H1 (cell line): Measurements from ENCODE around the gene PRSS16. TPM values are rescaled to one million over a fixed set of nuclear protein-coding genes. Genes with fewer than 3 reads are reported as not detected.
A peak's percentile ranks its signal among the peaks of the same experiment; 100 is the strongest.

Source experiments
- CTCF ChIA-PET: fragments of 300-600 bp; sonication (Branson Sonifier 250); formaldehyde crosslinking; loops from one replicate; lab custom pipeline; 2021; ENCODE audit not compliant: partially characterized antibody; lab: Charles Lee
- POLR2A ChIA-PET: fragments of 300-600 bp; sonication (Branson Sonifier 250); formaldehyde crosslinking; loops from one replicate; lab custom pipeline; 2021; ENCODE audit warnings: inconsistent platforms; ENCODE audit not compliant: partially characterized antibody; lab: Charles Lee
- DNase-seq, 2 experiments: peaks; one replicate each; pipeline versions ENCODE4 v3.0.0 to v3.0.0-alpha.2; 2010 to 2022; ENCODE audit warnings: low spot score in 2 of 2, low read depth in 1 of 2, mixed read lengths in 1 of 2
- FAIRE-seq: peaks from 2 replicates; lab custom pipeline; 2011; peaks lifted over from hg19 to GRCh38; lab: Jason Lieb, UNC
- H2AFZ ChIP-seq: 2 replicates; pipeline ENCODE4 v1.8.1; 2012; ENCODE audit warnings: low read length, inconsistent platforms
- H2AK5ac ChIP-seq: 2 replicates; pipeline ENCODE4 v1.6.1; 2013; ENCODE audit warnings: low read depth, low read length
- H2BK120ac ChIP-seq: replicated peaks from 2 replicates; pipeline ENCODE3; 2013; ENCODE audit warnings: low read depth, low read length, inconsistent platforms
- H2BK12ac ChIP-seq: 2 replicates; pipeline ENCODE4 v1.6.1; 2013; ENCODE audit warnings: low read depth, low read length
- H2BK15ac ChIP-seq: 2 replicates; pipeline ENCODE4 v1.6.1; 2013; ENCODE audit warnings: low read length
- H2BK20ac ChIP-seq: 2 replicates; pipeline ENCODE4 v1.6.1; 2013; ENCODE audit warnings: low read length
- H2BK5ac ChIP-seq: 2 replicates; pipeline ENCODE4 v1.6.1; 2013; ENCODE audit warnings: low read depth, low read length
- H3K14ac ChIP-seq: 2 replicates; pipeline ENCODE4 v1.6.1; 2013; ENCODE audit warnings: inconsistent platforms; ENCODE audit not compliant: insufficient read length
- H3K18ac ChIP-seq: 2 replicates; pipeline ENCODE4 v1.6.1; 2013; ENCODE audit warnings: low read length; ENCODE audit errors: extremely low read depth
- H3K23ac ChIP-seq: 2 replicates; pipeline ENCODE4 v1.6.1; 2013; ENCODE audit warnings: inconsistent platforms; ENCODE audit not compliant: insufficient read length
- H3K23me2 ChIP-seq: 2 replicates; pipeline ENCODE4 v1.6.1; 2013; ENCODE audit warnings: low read depth, low read length
- H3K27ac ChIP-seq: 2 replicates; pipeline ENCODE4 v1.6.1; 2011; ENCODE audit warnings: low read depth, low read length, inconsistent platforms
- H3K27me3 ChIP-seq, 4 experiments: replicated peaks in 1 of 4; 1 replicate in 1 of 4; 2 replicates in 3 of 4; pipeline versions ENCODE4 v1.6.1 to v1.8.1; 2011 to 2013; ENCODE audit warnings: low read length in 3 of 4, mild to moderate bottlenecking in 3 of 4, inconsistent platforms in 2 of 4, mixed read lengths in 2 of 4, moderate library complexity in 1 of 4; ENCODE audit not compliant: control insufficient read depth in 3 of 4, insufficient read depth in 3 of 4; ENCODE audit errors: extremely low read depth in 1 of 4
- H3K36me3 ChIP-seq, 4 experiments: 2 replicates each; pipeline versions ENCODE4 v1.6.1 to v1.8.1; 2011 to 2013; ENCODE audit warnings: mild to moderate bottlenecking in 4 of 4, low read length in 3 of 4, moderate library complexity in 2 of 4, control low read depth in 1 of 4, inconsistent platforms in 1 of 4; ENCODE audit not compliant: insufficient read depth in 4 of 4, control insufficient read depth in 2 of 4
- H3K4ac ChIP-seq: replicated peaks from 2 replicates; pipeline ENCODE3; 2013; ENCODE audit warnings: low read length, low read depth, mixed read lengths, inconsistent platforms; ENCODE audit not compliant: insufficient read length
- H3K4me1 ChIP-seq, 4 experiments: replicated peaks in 1 of 4; 1 replicate in 1 of 4; 2 replicates in 3 of 4; pipeline versions ENCODE4 v1.6.1 to v1.8.1; 2011 to 2013; ENCODE audit warnings: low read length in 3 of 4, inconsistent platforms in 2 of 4, mixed read lengths in 1 of 4; ENCODE audit not compliant: insufficient read depth in 4 of 4, control insufficient read depth in 3 of 4
- H3K4me2 ChIP-seq, 2 experiments: 2 replicates each; pipeline versions ENCODE4 v1.6.1 to v1.8.1; 2011 to 2013; ENCODE audit warnings: low read depth in 2 of 2, low read length in 2 of 2, control low read depth in 1 of 2, inconsistent platforms in 1 of 2, mild to moderate bottlenecking in 1 of 2; ENCODE audit not compliant: insufficient read depth in 1 of 2
- H3K4me3 ChIP-seq, 4 experiments: fragments of 200-600, 300-600 bp in 1 of 4; sonication (generic), shearing (Covaris generic), sonication (Bioruptor Twin) in 1 of 4; 2 replicates each; pipeline versions ENCODE4 v1.5.1 to v1.8.1; 2011 to 2016; ENCODE audit warnings: low read length in 4 of 4, low read depth in 3 of 4, control low read depth in 2 of 4, inconsistent platforms in 2 of 4, mild to moderate bottlenecking in 2 of 4, mixed read lengths in 1 of 4, moderate library complexity in 1 of 4; ENCODE audit not compliant: insufficient read depth in 2 of 4; ENCODE audit errors: extremely low read depth in 1 of 4
- H3K56ac ChIP-seq: replicated peaks from 2 replicates; pipeline ENCODE3; 2013; ENCODE audit warnings: low read depth, mild to moderate bottlenecking, mixed read lengths, low read length, inconsistent platforms; ENCODE audit not compliant: insufficient read length
- H3K79me1 ChIP-seq: 2 replicates; pipeline ENCODE4 v1.6.1; 2013; ENCODE audit warnings: low read depth, low read length, control low read depth
- H3K79me2 ChIP-seq, 2 experiments: 2 replicates each; pipeline versions ENCODE4 v1.6.1 to v1.8.1; 2012 to 2013; ENCODE audit warnings: low read length in 2 of 2, mild to moderate bottlenecking in 2 of 2, inconsistent platforms in 1 of 2; ENCODE audit not compliant: insufficient read depth in 2 of 2, control insufficient read depth in 1 of 2
- H3K9ac ChIP-seq, 4 experiments: replicated peaks in 1 of 4; 1 replicate in 1 of 4; 2 replicates in 3 of 4; pipeline versions ENCODE4 v1.6.1 to v1.8.1; 2011 to 2013; ENCODE audit warnings: low read depth in 3 of 4, low read length in 3 of 4, control low read depth in 2 of 4, mild to moderate bottlenecking in 2 of 4, moderate library complexity in 2 of 4, inconsistent platforms in 1 of 4; ENCODE audit errors: extremely low read depth in 1 of 4
- H3K9me3 ChIP-seq, 2 experiments: 2 replicates each; pipeline versions ENCODE4 v1.6.1 to v1.8.1; 2012 to 2013; ENCODE audit warnings: mild to moderate bottlenecking in 2 of 2, moderate library complexity in 2 of 2, control low read depth in 1 of 2, inconsistent platforms in 1 of 2, low read depth in 1 of 2, low read length in 1 of 2, mixed read lengths in 1 of 2; ENCODE audit not compliant: insufficient read depth in 2 of 2
- H4K20me1 ChIP-seq, 2 experiments: replicated peaks in 1 of 2; 2 replicates each; pipeline versions ENCODE3 to v1.8.1; 2011 to 2013; ENCODE audit warnings: inconsistent platforms in 2 of 2, low read length in 2 of 2, mild to moderate bottlenecking in 1 of 2; ENCODE audit not compliant: insufficient read depth in 2 of 2, control insufficient read depth in 1 of 2
- H4K5ac ChIP-seq: 2 replicates; pipeline ENCODE4 v1.6.1; 2013; ENCODE audit warnings: low read length, low read depth, mixed read lengths, inconsistent platforms; ENCODE audit not compliant: insufficient read length
- H4K8ac ChIP-seq: 2 replicates; pipeline ENCODE4 v1.8.0; 2013; ENCODE audit warnings: mild to moderate bottlenecking, moderate library complexity, low read length, inconsistent platforms; ENCODE audit not compliant: insufficient read depth; ENCODE audit errors: extremely low read depth
- H4K91ac ChIP-seq: replicated peaks from 2 replicates; pipeline ENCODE3; 2013; ENCODE audit warnings: low read length, mixed read lengths, inconsistent platforms; ENCODE audit not compliant: insufficient read length
- ASH2L ChIP-seq: fragments of 200-600, 300-600 bp; sonication (generic); IDR thresholded peaks from one replicate; pipeline ENCODE4 v1.7.1; 2017; ENCODE audit warnings: low read length
- CEBPB ChIP-seq: IDR thresholded peaks from 2 replicates; pipeline ENCODE4 v1.6.1; 2012; ENCODE audit warnings: low read depth, low read length
- HDAC6 ChIP-seq: IDR thresholded peaks from one replicate; pipeline ENCODE4 v1.7.1; 2012; ENCODE audit warnings: low read depth, mild to moderate bottlenecking, inconsistent platforms, low read length, moderate library complexity
- MAFK ChIP-seq: IDR thresholded peaks from 2 replicates; pipeline ENCODE4 v1.6.1; 2012; ENCODE audit warnings: low read depth, mild to moderate bottlenecking, improper control_type of control experiment, low read length
- RAD21 ChIP-seq, 2 experiments: IDR thresholded peaks in 1 of 2; conservative IDR thresholded peaks in 1 of 2; 2 replicates each; pipeline ENCODE4 v1.6.1; 2011; ENCODE audit warnings: low read depth in 2 of 2, low read length in 2 of 2, improper control_type of control experiment in 1 of 2, inconsistent platforms in 1 of 2, mild to moderate bottlenecking in 1 of 2, moderate library complexity in 1 of 2
- SIN3A ChIP-seq, 2 experiments: IDR thresholded peaks in 1 of 2; conservative IDR thresholded peaks in 1 of 2; 2 replicates each; pipeline ENCODE4 v1.6.1; 2011 to 2012; ENCODE audit warnings: low read length in 2 of 2, improper control_type of control experiment in 1 of 2, low read depth in 1 of 2, mild to moderate bottlenecking in 1 of 2
- SIRT6 ChIP-seq: IDR thresholded peaks from one replicate; pipeline ENCODE4 v1.7.1; 2012; ENCODE audit warnings: low read length, inconsistent platforms
- TAF1 ChIP-seq: IDR thresholded peaks from 2 replicates; pipeline ENCODE4 v1.6.1; 2011; ENCODE audit warnings: mild to moderate bottlenecking, low read depth, low read length
- TBP ChIP-seq: IDR thresholded peaks from 2 replicates; pipeline ENCODE4 v1.6.1; 2011; ENCODE audit warnings: low read depth, low read length, improper control_type of control experiment
- TEAD4 ChIP-seq: IDR thresholded peaks from 2 replicates; pipeline ENCODE4 v1.6.1; 2012; ENCODE audit warnings: low read depth, low read length, inconsistent platforms, mixed read lengths
- WGBS, 2 experiments: shearing (Covaris generic) in 1 of 2; methylation state at CpG; one replicate each; pipeline versions ENCODE4 v1.1.6 to v1.1.7; 2013 to 2015; ENCODE audit warnings: low lambda C conversion rate in 2 of 2, mixed read lengths in 2 of 2, inconsistent platforms in 1 of 2, low coverage in 1 of 2, missing lambda C conversion rate in 1 of 2; ENCODE audit not compliant: insufficient replicate concordance in 2 of 2, insufficient coverage in 1 of 2, insufficient read length in 1 of 2; ENCODE audit errors: extremely low coverage in 1 of 2, missing lambda C conversion rate in 1 of 2; 5-methylcytosine and 5-hydroxymethylcytosine counted together
- polyA plus RNA-seq, 7 experiments: library from polyadenylated mRNA; depleted of rRNA in 3 of 7; stranded (reverse) in 5 of 7; unstranded in 2 of 7; fragments of >200 nt in 5 of 7; fragments of 200-250 nt in 2 of 7; gene quantifications; 1 replicate in 5 of 7; 2 replicates in 1 of 7; 4 replicates in 1 of 7; pipeline versions ENCODE4 v1.2.1 to v1.2.3, GENCODE V29; 2011 to 2013; ENCODE audit warnings: missing spikeins in 2 of 7, mixed read lengths in 2 of 7
- total RNA-seq: library from RNA; stranded (reverse); fragmentation: NEBNext Ultra II Directional; extraction: Animal tissue kit (Norgen Biotek cat#: 25700); gene quantifications from 2 replicates; pipeline ENCODE4 v1.2.1, GENCODE V29; 2021
- TF ChIP-seq, protein P1 (sequence below): IDR thresholded peaks from 2 replicates; pipeline ENCODE4 v1.6.1; 2012; ENCODE audit warnings: inconsistent platforms
- TF ChIP-seq, protein P2 (sequence below): IDR thresholded peaks from 2 replicates; pipeline ENCODE4 v1.6.1; 2012; ENCODE audit warnings: inconsistent platforms

PRSS16 gene
- total and polyA plus RNA-seq, 2 of the 8 experiments (the other 6 are each of a cell fraction or from before 2014, with no cell fraction given): 20.2 to 38.9 TPM

GRCh38 chr6:27280064-27280539 lies 32.6 kb downstream of the PRSS16 start:
- no peak overlapping the region for H2BK15ac ChIP-seq
- H3K56ac ChIP-seq: no peak overlapping the region
- H3K23ac ChIP-seq: no peak overlapping the region
- no peak overlapping the region for H3K4ac ChIP-seq
- H3K79me1 ChIP-seq: no peaks in the 10 kb centered on the region
- no peak overlapping the region for H2BK5ac ChIP-seq
- no peak overlapping the region for H4K91ac ChIP-seq
- peak overlapping the region in 1 of 4 experiments; percentile 56; a peak in 2 of 7 replicates for H3K9ac ChIP-seq
- no peak overlapping the region for H2BK12ac ChIP-seq
- H2AFZ ChIP-seq: peak overlapping the region; percentile 100
- peaks cover 0 to 3% (median 1%) of the 10 kb centered on the region in 4 experiments; a peak in 3 of 7 replicates for H3K27me3 ChIP-seq
- H3K4me2 ChIP-seq: peak overlapping the region; percentile 81 to 93
- DNase-seq (peak in 1 of 2 experiments; percentile 82), FAIRE-seq (peak; percentile 83)
- ChIA-PET CTCF (interaction anchor here (1.0 to 1.8 kb wide), 4 partner anchors 11 to 46 kb away, joined by 3 to 4 read pairs (median 4); no protein-coding TSS in a partner anchor), POLR2A (interaction anchor here (0.6 to 1.3 kb wide), 5 partner anchors 14 to 1586 kb away, joined by 3 to 4 read pairs (median 3); a partner anchor contains a TSS)
- no peaks in the 10 kb centered on the region for H3K9me3 ChIP-seq
- peak overlapping the region; percentile 48; the same call in 1 of the 2 replicates for H3K18ac ChIP-seq
- H2BK20ac ChIP-seq: no peak overlapping the region
- H3K79me2 ChIP-seq: no peaks in the 10 kb centered on the region
- H3K4me3 ChIP-seq: peak overlapping the region; percentile 85 to 93 (median 90)
- H2AK5ac ChIP-seq: no peak overlapping the region
- no peak overlapping the region for H4K5ac ChIP-seq
- H3K27ac ChIP-seq: no peak overlapping the region
- no peak overlapping the region for H2BK120ac ChIP-seq
- peaks cover 5% of the 10 kb centered on the region for H3K23me2 ChIP-seq
- H4K8ac ChIP-seq: no peak overlapping the region
- H4K20me1 ChIP-seq: no peaks in the 10 kb centered on the region
- 1% methylated on average over 17 of the region's 17 CpGs; no CpG with 5 or more reads in 1 of the 2 experiments for WGBS, 2 experiments
- no peaks in the 10 kb centered on the region for H3K4me1 ChIP-seq
- H3K36me3 ChIP-seq: no peaks in the 10 kb centered on the region
- H3K14ac ChIP-seq: no peak overlapping the region
- peak; percentile 57; the same call in 1 of the 2 replicates for TF ChIP-seq CEBPB
- TF ChIP-seq, protein P1, sequence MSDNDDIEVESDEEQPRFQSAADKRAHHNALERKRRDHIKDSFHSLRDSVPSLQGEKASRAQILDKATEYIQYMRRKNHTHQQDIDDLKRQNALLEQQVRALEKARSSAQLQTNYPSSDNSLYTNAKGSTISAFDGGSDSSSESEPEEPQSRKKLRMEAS: 0 out of 2 replicates have a peak, but pooled peaks have one; percentile 22
- TF ChIP-seq ASH2L: peak; percentile 78
- peak in 1 of 2 experiments; percentile 76; a peak in 1 of 4 replicates for TF ChIP-seq SIN3A (conservative IDR thresholded peaks at IDR 0.05 in 1 of 2, IDR thresholded peaks at IDR 0.05 in 1 of 2; ENCODE audit: low read depth in 1 of 2, low read length in 2 of 2)
- TF ChIP-seq HDAC6: no peak
- TF ChIP-seq, protein P2, sequence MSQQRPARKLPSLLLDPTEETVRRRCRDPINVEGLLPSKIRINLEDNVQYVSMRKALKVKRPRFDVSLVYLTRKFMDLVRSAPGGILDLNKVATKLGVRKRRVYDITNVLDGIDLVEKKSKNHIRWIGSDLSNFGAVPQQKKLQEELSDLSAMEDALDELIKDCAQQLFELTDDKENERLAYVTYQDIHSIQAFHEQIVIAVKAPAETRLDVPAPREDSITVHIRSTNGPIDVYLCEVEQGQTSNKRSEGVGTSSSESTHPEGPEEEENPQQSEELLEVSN: no peak
- TF ChIP-seq TEAD4: 0 out of 2 replicates have a peak, but pooled peaks have one; percentile 49
- peak; percentile 61; the same call in 1 of the 2 replicates for TF ChIP-seq MAFK
- peak; percentile 100 for TF ChIP-seq TBP
- TF ChIP-seq SIRT6: no peak
- TF ChIP-seq RAD21 (IDR thresholded peaks at IDR 0.05 in 1 of 2, conservative IDR thresholded peaks at IDR 0.05 in 1 of 2; ENCODE audit: low read depth in 2 of 2, low read length in 2 of 2): no peak
- TF ChIP-seq TAF1: no peak
